ENCODE results near the gene EDEM1.
A peak's percentile ranks its signal among the peaks of the same experiment; 100 is the strongest.
"Not testable (repeated sequence)": the region's sequence is repeated elsewhere in the genome, so short reads cannot be mapped to it uniquely, and the experiment has no call there.

Gene EDEM1

GRCh38 chr3:5181469-5182141 lies 5.9 kb upstream of the EDEM1 start:
- no peak for DNase-seq

GRCh38 chr3:5183714-5184113 lies 3.8 kb upstream of the EDEM1 start:
- not testable (repeated sequence) for DNase-seq

GRCh38 chr3:5184499-5184898 lies 3.0 kb upstream of the EDEM1 start:
- no peak for DNase-seq

GRCh38 chr3:5185093-5185673 lies 2.3 kb upstream of the EDEM1 start:
- DNase-seq: no peak

- no peak for DNase-seq
These were observed 1.2 kb upstream of the EDEM1 start for GRCh38 chr3:5186089-5186857.

- peak; percentile 34 for DNase-seq
These were observed 700 bp upstream of the EDEM1 start for GRCh38 chr3:5186858-5187155.

- no peak for DNase-seq
These were observed 462 bp downstream of the EDEM1 start for GRCh38 chr3:5187920-5188418.

GRCh38 chr3:5188419-5189221 lies 1.1 kb downstream of the EDEM1 start:
- peak; percentile 18 for DNase-seq

- DNase-seq: no peak
These were observed 2.8 kb downstream of the EDEM1 start for GRCh38 chr3:5190147-5190791.

GRCh38 chr3:5191555-5192304 lies 4.2 kb downstream of the EDEM1 start:
- DNase-seq: no peak

- no peak for DNase-seq
These were observed 5.3 kb downstream of the EDEM1 start for GRCh38 chr3:5192571-5193365.

- DNase-seq: no peak
These were observed 6.8 kb downstream of the EDEM1 start for GRCh38 chr3:5194341-5194740.

- peak; percentile 76 for DNase-seq
These were observed 7.4 kb downstream of the EDEM1 start for GRCh38 chr3:5194801-5195509.

GRCh38 chr3:5195605-5196004 lies 8.1 kb downstream of the EDEM1 start:
- peak; percentile 8 for DNase-seq

- DNase-seq: peak; percentile 80
These were observed 9.5 kb downstream of the EDEM1 start for GRCh38 chr3:5197022-5197421.

GRCh38 chr3:5197470-5198312 lies 10.2 kb downstream of the EDEM1 start:
- DNase-seq: peak; percentile 70

- no peak for DNase-seq
These were observed 10.8 kb downstream of the EDEM1 start for GRCh38 chr3:5198313-5198677.

GRCh38 chr3:5198986-5199731 lies 11.7 kb downstream of the EDEM1 start:
- no peak for DNase-seq

- DNase-seq: no peak
These were observed 14.0 kb downstream of the EDEM1 start for GRCh38 chr3:5201536-5201935.

Measured in fibroblast of skin of right quadriceps (primary cell).